Smooth muscle cell of the brain vasculature (primary cell): ENCODE results near the gene MAST1.
"Not testable (repeated sequence)": the region's sequence is repeated elsewhere in the genome, so short reads cannot be mapped to it uniquely, and the experiment has no call there.

Experiments
- DNase-seq: peaks from one replicate; pipeline ENCODE4 v3.0.0-alpha.2; 2012; ENCODE audit warnings: low read depth, low spot score

Gene MAST1

GRCh38 chr19:12838182-12838885 is at the start of gene MAST1:
Gene MAST1 (plus strand): TSS chr19:12838515. CDS start chr19:12838573, 58 bp downstream.
- DNase-seq, result no peak

GRCh38 chr19:12788682-12789097 is 49.6 kb upstream of the MAST1 start:
- no peak for DNase-seq

- DNase-seq, result no peak
Observed at GRCh38 chr19:12789098-12789903, 49.0 kb upstream of the MAST1 start.

- DNase-seq, result no peak
Observed at GRCh38 chr19:12789904-12790619, 48.3 kb upstream of the MAST1 start.

- no peak for DNase-seq
Observed at GRCh38 chr19:12790628-12791344, 47.5 kb upstream of the MAST1 start.

GRCh38 chr19:12791345-12792050 is 46.8 kb upstream of the MAST1 start, which contains the start of gene JUNB:
Gene JUNB (plus strand): TSS chr19:12791486. CDS start chr19:12791772, 286 bp downstream.
- peak; percentile 85 for DNase-seq

GRCh38 chr19:12792051-12792852 is 46.1 kb upstream of the MAST1 start:
- DNase-seq, result no peak

GRCh38 chr19:12792853-12793289 is 45.4 kb upstream of the MAST1 start:
- no peak for DNase-seq

GRCh38 chr19:12793290-12794195 is 44.8 kb upstream of the MAST1 start:
- no peak for DNase-seq

- DNase-seq, result no peak
Observed at GRCh38 chr19:12794196-12794941, 43.9 kb upstream of the MAST1 start.

GRCh38 chr19:12794971-12795381 is 43.3 kb upstream of the MAST1 start:
- DNase-seq, result no peak

- DNase-seq, result no peak
Observed at GRCh38 chr19:12796146-12797071, 41.9 kb upstream of the MAST1 start.

- no peak for DNase-seq
Observed at GRCh38 chr19:12797141-12797587, 41.2 kb upstream of the MAST1 start.

GRCh38 chr19:12797607-12798006 is 40.7 kb upstream of the MAST1 start:
- DNase-seq, result not testable (repeated sequence)

GRCh38 chr19:12799742-12800465 is 38.4 kb upstream of the MAST1 start:
- DNase-seq, result no peak

- no peak for DNase-seq
Observed at GRCh38 chr19:12800466-12800770, 37.9 kb upstream of the MAST1 start.
